Neuronal stem cell (in vitro differentiated cells): ENCODE data around the gene RNF149.

Experiments used
- DNase-seq: peaks from one replicate; pipeline ENCODE4 v3.0.0-alpha.2; 2013; ENCODE audit warnings: low spot score
- H2AFZ ChIP-seq: one replicate; pipeline ENCODE4 v1.6.1; 2013; ENCODE audit warnings: mild to moderate bottlenecking, low read length, inconsistent platforms
- H2AK5ac ChIP-seq: 2 replicates; pipeline ENCODE4 v1.6.1; 2013; ENCODE audit warnings: low read depth, mild to moderate bottlenecking, inconsistent platforms, low read length, moderate library complexity, mixed read lengths
- H2BK120ac ChIP-seq: 2 replicates; pipeline ENCODE4 v1.6.1; 2013; ENCODE audit warnings: low read depth, mild to moderate bottlenecking, inconsistent platforms, low read length, moderate library complexity, mixed read lengths
- H2BK12ac ChIP-seq: one replicate; pipeline ENCODE4 v1.6.1; 2013; ENCODE audit warnings: low read length, inconsistent platforms
- H2BK15ac ChIP-seq: 2 replicates; pipeline ENCODE4 v1.6.1; 2013; ENCODE audit warnings: mild to moderate bottlenecking, low read length, inconsistent platforms, mixed read lengths
- H2BK5ac ChIP-seq: one replicate; pipeline ENCODE4 v1.6.1; 2013; ENCODE audit warnings: inconsistent platforms, mild to moderate bottlenecking, low read length, moderate library complexity
- H3K14ac ChIP-seq: one replicate; pipeline ENCODE4 v1.6.1; 2013; ENCODE audit warnings: low read length, inconsistent platforms
- H3K18ac ChIP-seq: 2 replicates; pipeline ENCODE4 v1.6.1; 2013; ENCODE audit warnings: low read length, inconsistent platforms
- H3K23ac ChIP-seq: 2 replicates; pipeline ENCODE4 v1.6.1; 2013; ENCODE audit warnings: low read depth, mild to moderate bottlenecking, mixed read lengths, low read length, inconsistent platforms; ENCODE audit not compliant: poor library complexity
- H3K27ac ChIP-seq: replicated peaks from 3 replicates; pipeline ENCODE4 v1.5.1; 2013; ENCODE audit warnings: low read length, inconsistent platforms
- H3K27me3 ChIP-seq, 3 experiments: 2 replicates each; pipeline ENCODE4 v1.6.1; 2013; ENCODE audit warnings: low read length in 3 of 3, mild to moderate bottlenecking in 2 of 3, inconsistent platforms in 1 of 3, low read depth in 1 of 3, mixed read lengths in 1 of 3, moderate library complexity in 1 of 3; ENCODE audit not compliant: control insufficient read depth in 3 of 3, insufficient read depth in 3 of 3
- H3K36me3 ChIP-seq, 2 donors: replicated peaks in 1 of 2; 2 replicates each; pipeline ENCODE4 v1.6.1; 2013; ENCODE audit warnings: low read length in 2 of 2; ENCODE audit not compliant: control insufficient read depth in 2 of 2, insufficient read depth in 2 of 2
- H3K4ac ChIP-seq: 2 replicates; pipeline ENCODE4 v1.6.1; 2013; ENCODE audit warnings: inconsistent platforms, mild to moderate bottlenecking, low read length, moderate library complexity
- H3K4me1 ChIP-seq, 2 donors: 1 replicate in 1 of 2; 2 replicates in 1 of 2; pipeline ENCODE4 v1.6.1; 2013; ENCODE audit warnings: low read length in 2 of 2, low read depth in 1 of 2; ENCODE audit not compliant: control insufficient read depth in 2 of 2, insufficient read depth in 1 of 2
- H3K4me2 ChIP-seq: one replicate; pipeline ENCODE4 v1.6.1; 2013; ENCODE audit warnings: mild to moderate bottlenecking, low read length, inconsistent platforms; ENCODE audit not compliant: insufficient read depth, poor library complexity, severe bottlenecking
- H3K4me3 ChIP-seq, 2 donors: 2 replicates each; pipeline ENCODE4 v1.5.1; 2013; ENCODE audit warnings: low read length in 2 of 2, mild to moderate bottlenecking in 2 of 2, inconsistent platforms in 1 of 2, moderate library complexity in 1 of 2
- H3K79me1 ChIP-seq: one replicate; pipeline ENCODE4 v1.6.1; 2013; ENCODE audit warnings: low read depth, mild to moderate bottlenecking, inconsistent platforms, low read length, moderate library complexity
- H3K9ac ChIP-seq: one replicate; pipeline ENCODE4 v1.6.1; 2013; ENCODE audit warnings: mild to moderate bottlenecking, low read depth, low read length, inconsistent platforms; ENCODE audit not compliant: poor library complexity
- H3K9me3 ChIP-seq, 2 donors: replicated peaks in 1 of 2; 2 replicates each; pipeline versions ENCODE3 to v1.6.1; 2013; ENCODE audit warnings: low read length in 2 of 2, mild to moderate bottlenecking in 2 of 2, inconsistent platforms in 1 of 2, low read depth in 1 of 2, mixed read lengths in 1 of 2, moderate library complexity in 1 of 2; ENCODE audit not compliant: control insufficient read depth in 2 of 2, insufficient read depth in 1 of 2
- H4K8ac ChIP-seq: one replicate; pipeline ENCODE4 v1.6.1; 2013; ENCODE audit warnings: low read depth, mild to moderate bottlenecking, inconsistent platforms, low read length, moderate library complexity
- H4K91ac ChIP-seq: one replicate; pipeline ENCODE4 v1.6.1; 2013; ENCODE audit warnings: low read length, low read depth, mild to moderate bottlenecking, inconsistent platforms; ENCODE audit not compliant: poor library complexity
- WGBS, 2 donors: extraction: QIAGEN DNeasy Blood & Tissue Kit; methylation state at CpG; one replicate each; pipeline ENCODE4 v1.1.7; 2013; ENCODE audit warnings: missing lambda C conversion rate in 2 of 2, mixed read lengths in 1 of 2; ENCODE audit not compliant: insufficient read length in 2 of 2, insufficient replicate concordance in 1 of 2; ENCODE audit errors: extremely low coverage in 2 of 2; 5-methylcytosine and 5-hydroxymethylcytosine counted together

Gene RNF149

GRCh38 chr2:101291973-101292372 lies 16.5 kb downstream of the RNF149 start:
- H3K14ac ChIP-seq: no peak overlapping the region
- no peak overlapping the region for H3K4me2 ChIP-seq
- no peak overlapping the region for H3K18ac ChIP-seq
- no peak overlapping the region for H2BK120ac ChIP-seq
- H3K9ac ChIP-seq: no peak overlapping the region
- no peak overlapping the region for H4K8ac ChIP-seq
- no peaks in the 10 kb centered on the region for H3K9me3 ChIP-seq
- no CpG with 5 or more reads among the region's 3 CpGs for WGBS, 2 donors
- H3K79me1 ChIP-seq: no peaks in the 10 kb centered on the region
- H3K27me3 ChIP-seq: no peaks in the 10 kb centered on the region
- H2AK5ac ChIP-seq: no peak overlapping the region
- no peak overlapping the region for H3K23ac ChIP-seq
- H3K4ac ChIP-seq: no peak overlapping the region
- no peak overlapping the region for H3K27ac ChIP-seq
- H3K4me3 ChIP-seq: no peak overlapping the region
- no peak overlapping the region for H2BK5ac ChIP-seq
- H2AFZ ChIP-seq: no peak overlapping the region
- H2BK12ac ChIP-seq: no peak overlapping the region
- no peak for DNase-seq
- H3K36me3 ChIP-seq: peaks cover 2 to 54% of the 10 kb centered on the region in 2 donors
- H3K4me1 ChIP-seq: no peaks in the 10 kb centered on the region
- H4K91ac ChIP-seq: no peak overlapping the region
- no peak overlapping the region for H2BK15ac ChIP-seq

DNA sequence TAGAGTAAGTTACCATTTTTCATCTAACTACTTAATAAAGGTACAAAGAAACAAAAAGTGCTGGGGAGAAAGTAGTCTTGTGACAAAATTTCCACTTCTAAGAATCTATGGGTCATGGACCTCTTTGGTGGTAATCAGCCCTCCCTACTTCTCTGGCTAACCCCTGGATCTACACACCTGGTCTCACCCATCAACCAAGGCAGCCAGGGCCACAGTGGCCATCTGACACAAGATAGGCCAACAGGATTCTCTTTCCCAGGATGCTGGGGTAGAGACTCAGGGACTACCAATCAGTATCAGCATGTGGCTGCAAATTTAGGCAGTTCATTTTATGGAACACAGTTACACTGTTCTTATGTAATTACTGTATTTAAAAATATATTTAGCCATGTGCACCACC lies 17.8 kb downstream of the RNF149 start:
- peaks cover 2 to 66% of the 10 kb centered on the region in 2 donors for H3K36me3 ChIP-seq
- H3K27ac ChIP-seq: no peak overlapping the region
- no peak overlapping the region for H2AFZ ChIP-seq

GRCh38 chr2:101287303-101287702 lies 21.2 kb downstream of the RNF149 start:
- H3K4me1 ChIP-seq: no peaks in the 10 kb centered on the region
- H2BK12ac ChIP-seq: no peak overlapping the region
- H3K4me2 ChIP-seq: no peak overlapping the region
- H2BK5ac ChIP-seq: no peak overlapping the region
- no peak overlapping the region for H3K14ac ChIP-seq
- no peak overlapping the region for H3K18ac ChIP-seq
- no CpG with 5 or more reads among the region's 2 CpGs for WGBS, 2 donors
- H2BK15ac ChIP-seq: no peak overlapping the region
- H3K4me3 ChIP-seq: no peak overlapping the region
- no peak overlapping the region for H3K9ac ChIP-seq
- no peak overlapping the region for H4K8ac ChIP-seq
- H3K9me3 ChIP-seq: no peaks in the 10 kb centered on the region
- DNase-seq: no peak
- no peaks in the 10 kb centered on the region for H3K79me1 ChIP-seq
- no peak overlapping the region for H3K23ac ChIP-seq
- no peak overlapping the region for H3K27ac ChIP-seq
- H3K27me3 ChIP-seq: no peaks in the 10 kb centered on the region
- no peak overlapping the region for H3K4ac ChIP-seq
- no peak overlapping the region for H2AFZ ChIP-seq
- no peak overlapping the region for H4K91ac ChIP-seq
- no peak overlapping the region for H2BK120ac ChIP-seq
- H3K36me3 ChIP-seq: peaks cover 6 to 72% of the 10 kb centered on the region in 2 donors
- H2AK5ac ChIP-seq: no peak overlapping the region

More for the DNA sequence above, 17.8 kb downstream of the RNF149 start:
- H3K4me2 ChIP-seq: no peak overlapping the region
- H2BK15ac ChIP-seq: no peak overlapping the region
- no peaks in the 10 kb centered on the region for H3K79me1 ChIP-seq
- no peak overlapping the region for H3K9ac ChIP-seq
- H3K14ac ChIP-seq: no peak overlapping the region
- H4K91ac ChIP-seq: no peak overlapping the region
- H3K18ac ChIP-seq: no peak overlapping the region
- H3K27me3 ChIP-seq: no peaks in the 10 kb centered on the region
- H2BK5ac ChIP-seq: no peak overlapping the region
- H3K4ac ChIP-seq: no peak overlapping the region
- no peak overlapping the region for H3K23ac ChIP-seq
- H3K4me3 ChIP-seq: no peak overlapping the region
- no peak for DNase-seq
- H3K9me3 ChIP-seq: no peaks in the 10 kb centered on the region
- H2AK5ac ChIP-seq: no peak overlapping the region
- no peak overlapping the region for H2BK12ac ChIP-seq
- H4K8ac ChIP-seq: no peak overlapping the region
- H3K4me1 ChIP-seq: no peaks in the 10 kb centered on the region
- no peak overlapping the region for H2BK120ac ChIP-seq

DNA sequence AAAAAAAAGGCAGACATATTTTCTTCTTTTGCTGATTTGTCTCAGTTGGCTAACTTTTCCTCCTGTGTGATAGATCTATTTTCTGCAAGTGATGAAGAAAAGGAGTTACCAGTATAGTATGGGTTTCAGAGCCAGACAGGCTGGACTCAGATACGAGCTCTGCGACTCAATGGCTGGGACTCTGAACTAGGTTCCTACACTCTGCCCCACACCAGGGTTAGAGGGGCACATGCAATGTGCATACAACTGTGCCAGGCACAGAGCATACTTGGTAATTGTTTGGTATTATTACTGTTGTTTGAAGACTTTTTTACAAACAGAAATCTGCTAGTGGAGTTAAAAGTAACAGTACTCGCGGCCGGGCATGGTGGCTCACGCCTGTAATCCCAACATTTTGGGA lies 21.8 kb downstream of the RNF149 start:
- Histone ChIP-seq H2BK12ac (no peak overlapping the region), H3K27ac (no peak overlapping the region), H3K14ac (no peak overlapping the region), H3K23ac (no peak overlapping the region), H4K8ac (no peak overlapping the region), H3K4ac (no peak overlapping the region), H4K91ac (no peak overlapping the region), H3K9ac (no peak overlapping the region), H2BK15ac (no peak overlapping the region), H3K4me3 (no peak overlapping the region), H3K27me3 (no peaks in the 10 kb centered on the region), H3K9me3 (no peaks in the 10 kb centered on the region), H3K79me1 (no peaks in the 10 kb centered on the region), H2BK5ac (no peak overlapping the region), H3K18ac (no peak overlapping the region), H3K4me2 (no peak overlapping the region), H2AFZ (no peak overlapping the region), H3K36me3 (peaks cover 8 to 72% of the 10 kb centered on the region in 2 donors), H2BK120ac (no peak overlapping the region), H2AK5ac (no peak overlapping the region), H3K4me1 (no peaks in the 10 kb centered on the region)
- DNase-seq: no peak
- no CpG with 5 or more reads among the region's 6 CpGs for WGBS, 2 donors
